HepG2 (cell line): ENCODE data around the gene CAPN15. TPM values are rescaled to one million over a fixed set of nuclear protein-coding genes. Genes with fewer than 3 reads are reported as not detected.

ENCODE experiments used
- AKAP8 ChIP-seq: sonication (generic); formaldehyde crosslinking; IDR thresholded peaks from 2 replicates; pipeline ENCODE4 v1.5.1; 2020; ENCODE audit warnings: mild to moderate bottlenecking, missing genetic modification reagents
- CREB3 ChIP-seq: sonication (generic); formaldehyde crosslinking; IDR thresholded peaks from 2 replicates; pipeline ENCODE4 v1.5.0; 2020; ENCODE audit warnings: missing genetic modification reagents
- EP300 ChIP-seq, 3 experiments: sonication (generic) in 1 of 3; formaldehyde crosslinking in 1 of 3; IDR thresholded peaks; 2 replicates each; pipeline versions ENCODE4 v1.5.1 to v1.6.1; 2011 to 2020; ENCODE audit warnings: low read depth in 2 of 3, low read length in 2 of 3, borderline replicate concordance in 1 of 3, improper control_type of control experiment in 1 of 3, mild to moderate bottlenecking in 1 of 3, missing genetic modification reagents in 1 of 3, moderate library complexity in 1 of 3
- FOXP4 ChIP-seq: sonication (generic); formaldehyde crosslinking; IDR thresholded peaks from 2 replicates; pipeline ENCODE4 v1.4.0; 2020; ENCODE audit warnings: missing genetic modification reagents
- HNF4G ChIP-seq, 2 experiments: sonication (generic) in 1 of 2; formaldehyde crosslinking in 1 of 2; IDR thresholded peaks; 2 replicates each; pipeline versions ENCODE4 v1.4.0 to v1.6.1; 2011 to 2020; ENCODE audit warnings: borderline replicate concordance in 2 of 2, low read depth in 2 of 2, mild to moderate bottlenecking in 2 of 2, low read length in 1 of 2, missing genetic modification reagents in 1 of 2, moderate library complexity in 1 of 2
- HNRNPL ChIP-seq: fragments of 200-400 bp; formaldehyde crosslinking; IDR thresholded peaks from 2 replicates; pipeline ENCODE4 v1.6.1; 2017; ENCODE audit warnings: mild to moderate bottlenecking, low read depth, low read length
- HOXA3 ChIP-seq: sonication (generic); formaldehyde crosslinking; IDR thresholded peaks from 2 replicates; pipeline ENCODE4 v1.5.0; 2020; ENCODE audit warnings: missing genetic modification reagents
- ISL2 ChIP-seq: sonication (generic); formaldehyde crosslinking; IDR thresholded peaks from 2 replicates; pipeline ENCODE4 v1.5.0; 2020; ENCODE audit warnings: missing genetic modification reagents
- KAT2B ChIP-seq: fragments of 150-350 bp; IDR thresholded peaks from 2 replicates; pipeline ENCODE4 v1.6.1; 2014; ENCODE audit warnings: low read depth, low read length, borderline replicate concordance
- MAF1 ChIP-seq: sonication (generic); formaldehyde crosslinking; IDR thresholded peaks from 2 replicates; pipeline ENCODE4 v1.5.0; 2020; ENCODE audit warnings: missing genetic modification reagents, borderline replicate concordance
- NAIF1 ChIP-seq: sonication (generic); formaldehyde crosslinking; IDR thresholded peaks from 2 replicates; pipeline ENCODE4 v1.5.0; 2020; ENCODE audit warnings: mild to moderate bottlenecking, missing genetic modification reagents, borderline replicate concordance
- NR2C2 ChIP-seq: sonication (generic); formaldehyde crosslinking; IDR thresholded peaks from 2 replicates; pipeline ENCODE4 v1.4.0; 2020; ENCODE audit warnings: missing genetic modification reagents, mild to moderate bottlenecking, moderate library complexity, borderline replicate concordance
- POLR2G ChIP-seq: fragments of 200-400 bp; formaldehyde crosslinking; IDR thresholded peaks from 2 replicates; pipeline ENCODE4 v1.6.1; 2018; ENCODE audit warnings: mild to moderate bottlenecking, low read depth, low read length, moderate library complexity
- RBFOX2 ChIP-seq: fragments of 200-400 bp; formaldehyde crosslinking; IDR thresholded peaks from 2 replicates; pipeline ENCODE4 v1.6.1; 2017; ENCODE audit warnings: low read depth, mild to moderate bottlenecking, low read length
- RFXANK ChIP-seq: IDR thresholded peaks from 2 replicates; pipeline ENCODE4 v1.6.1; 2016
- TAF1 ChIP-seq: sonication (generic); formaldehyde crosslinking; IDR thresholded peaks from 2 replicates; pipeline ENCODE4 v1.4.0; 2020; ENCODE audit warnings: missing genetic modification reagents
- TFDP1 ChIP-seq: IDR thresholded peaks from 2 replicates; pipeline ENCODE4 v1.6.1; 2016; ENCODE audit warnings: missing compliant biosample characterization, missing genetic modification reagents, borderline replicate concordance
- ZBTB26 ChIP-seq: IDR thresholded peaks from 2 replicates; pipeline ENCODE4 v1.6.1; 2016; ENCODE audit warnings: missing compliant biosample characterization, missing genetic modification reagents, borderline replicate concordance
- ZNF264 ChIP-seq: sonication (generic); formaldehyde crosslinking; IDR thresholded peaks from 2 replicates; pipeline ENCODE4 v1.4.0; 2020; ENCODE audit warnings: missing genetic modification reagents
- ZNF441 ChIP-seq: sonication (generic); formaldehyde crosslinking; IDR thresholded peaks from 2 replicates; pipeline ENCODE4 v1.7.0; 2021; ENCODE audit warnings: missing genetic modification reagents, borderline replicate concordance
- ZNF549 ChIP-seq: sonication (generic); formaldehyde crosslinking; IDR thresholded peaks from 2 replicates; pipeline ENCODE4 v1.5.0; 2020; ENCODE audit warnings: missing genetic modification reagents
- ZNF598 ChIP-seq: sonication (generic); formaldehyde crosslinking; IDR thresholded peaks from 2 replicates; pipeline ENCODE4 v1.5.1; 2020; ENCODE audit warnings: mild to moderate bottlenecking, missing genetic modification reagents, borderline replicate concordance
- ZNF839 ChIP-seq: sonication (generic); formaldehyde crosslinking; IDR thresholded peaks from 2 replicates; pipeline ENCODE4 v1.4.0; 2020; ENCODE audit warnings: missing genetic modification reagents, mild to moderate bottlenecking, borderline replicate concordance
- polyA plus RNA-seq, 8 experiments: library from polyadenylated mRNA; depleted of rRNA in 3 of 8; stranded (reverse) in 7 of 8; unstranded in 1 of 8; fragments of >200 nt; fragmentation: Illumina TruSeq in 4 of 8; extraction: Trizol in 4 of 8; gene quantifications; 2 replicates each; pipeline versions ENCODE4 v1.2.1 to v1.2.3, GENCODE V29; 2011 to 2016; ENCODE audit warnings: low read depth in 4 of 8, missing spikeins in 1 of 8, mixed read lengths in 1 of 8; ENCODE audit not compliant: insufficient read depth in 1 of 8
- total RNA-seq, 5 experiments: library from RNA; depleted of rRNA; stranded (reverse); fragments of >200 nt; fragmentation: Illumina TruSeq; extraction: Trizol; gene quantifications; 2 replicates each; pipeline ENCODE4 v1.2.3, GENCODE V29; 2016; ENCODE audit warnings: low read depth in 1 of 5

Gene CAPN15
- total and polyA plus RNA-seq, 2 of the 13 experiments (the other 11 are each of a cell fraction or from before 2014, with no cell fraction given) = 14.9 to 24.5 TPM

- TF ChIP-seq FOXP4 (CRISPR knock-in tag) (no peak), ZNF441 (CRISPR knock-in tag) (no peak), EP300 (IDR thresholded peaks at IDR 0.05; ENCODE audit: low read depth in 2 of 2, low read length in 2 of 2) (0 out of 4 replicates have a peak, but pooled peaks of 1 of the 2 experiments have one; percentile 7), EP300 (CRISPR knock-in tag; IDR thresholded peaks at IDR 0.05; ENCODE audit: borderline replicate concordance) (no peak), ZNF264 (CRISPR knock-in tag) (peak; percentile 47; the same call in 1 of the 2 replicates), ZNF598 (0 out of 2 replicates have a peak, but pooled peaks have one; percentile 64), HNRNPL (peak; percentile 94), ZBTB26 (CRISPR knock-in tag) (peak; percentile 22; the same call in 1 of the 2 replicates), RFXANK (no peak), HOXA3 (CRISPR knock-in tag) (peak; percentile 53), NAIF1 (peak; percentile 78; the same call in 1 of the 2 replicates), NR2C2 (CRISPR knock-in tag) (peak; percentile 31; the same call in 1 of the 2 replicates), TAF1 (CRISPR knock-in tag) (peak; percentile 46; the same call in 1 of the 2 replicates), CREB3 (CRISPR knock-in tag) (0 out of 2 replicates have a peak, but pooled peaks have one; percentile 60), AKAP8 (CRISPR knock-in tag) (peak; percentile 70; the same call in 1 of the 2 replicates), ISL2 (CRISPR knock-in tag) (0 out of 2 replicates have a peak, but pooled peaks have one; percentile 36), MAF1 (CRISPR knock-in tag) (no peak), RBFOX2 (peak; percentile 49; the same call in 1 of the 2 replicates), KAT2B (no peak), HNF4G (IDR thresholded peaks at IDR 0.05; ENCODE audit: borderline replicate concordance, low read depth, low read length) (peak; percentile 76), HNF4G (CRISPR knock-in tag; IDR thresholded peaks at IDR 0.05; ENCODE audit: borderline replicate concordance, low read depth) (peak; percentile 55; the same call in 1 of the 2 replicates), ZNF549 (CRISPR knock-in tag) (no peak), TFDP1 (peak; percentile 32; the same call in 1 of the 2 replicates), ZNF839 (CRISPR knock-in tag) (0 out of 2 replicates have a peak, but pooled peaks have one; percentile 21), POLR2G (peak; percentile 66)
Measured at GRCh38 chr16:533391-534123, 6.0 kb downstream of the CAPN15 start (continued).
